ENCODE results near the gene HLX.

The HLX gene

GRCh38 chr1:220879076-220879508 lies at the start of gene HLX:
Gene HLX, plus strand, starts transcription at chr1:220879443. Its CDS starts 415 bp downstream, at chr1:220879858.
- no peak for DNase-seq (ENCODE audit: low read depth)

- DNase-seq (ENCODE audit: low read depth) = no peak
These were observed 45.8 kb upstream of the HLX start for GRCh38 chr1:220833436-220833835.

GRCh38 chr1:220834155-220834870 lies 44.9 kb upstream of the HLX start:
- no peak for DNase-seq (ENCODE audit: low read depth)

GRCh38 chr1:220838578-220838977 lies 40.7 kb upstream of the HLX start:
- DNase-seq (ENCODE audit: low read depth) = no peak

GRCh38 chr1:220839474-220839873 lies 39.8 kb upstream of the HLX start:
- no peak for DNase-seq (ENCODE audit: low read depth)

- no peak for DNase-seq (ENCODE audit: low read depth)
These were observed 38.0 kb upstream of the HLX start for GRCh38 chr1:220841293-220841692.

GRCh38 chr1:220843481-220844011 lies 35.7 kb upstream of the HLX start:
- no peak for DNase-seq (ENCODE audit: low read depth)

GRCh38 chr1:220852408-220852807 lies 26.8 kb upstream of the HLX start:
- no peak for DNase-seq (ENCODE audit: low read depth)

- DNase-seq (ENCODE audit: low read depth) = no peak
These were observed 6.9 kb upstream of the HLX start for GRCh38 chr1:220872296-220872695.

GRCh38 chr1:220873087-220873486 lies 6.2 kb upstream of the HLX start:
- DNase-seq (ENCODE audit: low read depth) = no peak

GRCh38 chr1:220873868-220874655 lies 5.2 kb upstream of the HLX start:
- no peak for DNase-seq (ENCODE audit: low read depth)

- no peak for DNase-seq (ENCODE audit: low read depth)
These were observed 4.0 kb upstream of the HLX start for GRCh38 chr1:220875260-220875659.

GRCh38 chr1:220876511-220877376 lies 2.5 kb upstream of the HLX start:
- DNase-seq (ENCODE audit: low read depth) = no peak

- DNase-seq (ENCODE audit: low read depth) = no peak
These were observed 1.7 kb upstream of the HLX start for GRCh38 chr1:220877377-220878095.

- DNase-seq (ENCODE audit: low read depth) = no peak
These were observed 810 bp upstream of the HLX start for GRCh38 chr1:220878191-220879075.

- DNase-seq (ENCODE audit: low read depth) = no peak
These were observed 492 bp downstream of the HLX start for GRCh38 chr1:220879509-220880361.

GRCh38 chr1:220880362-220880670 lies 1.1 kb downstream of the HLX start:
- DNase-seq (ENCODE audit: low read depth) = no peak

GRCh38 chr1:220880726-220881506 lies 1.7 kb downstream of the HLX start:
- DNase-seq (ENCODE audit: low read depth) = no peak
